HG03571 (cell line): Measurements from ENCODE around the gene SPTY2D1.

ENCODE experiments used
- ATAC-seq: cut with Tn5 transposase; IDR thresholded peaks from one replicate; pipeline ENCODE4 v1.9.1; 2021; ENCODE audit not compliant: unreplicated experiment

SPTY2D1 gene

GRCh38 chr11:18566406-18566805 is 67.7 kb downstream of the SPTY2D1 start:
- ATAC-seq: no peak

- no peak for ATAC-seq
Measured at GRCh38 chr11:18564149-18564548, 70.0 kb downstream of the SPTY2D1 start.

GRCh38 chr11:18563090-18563730 is 70.9 kb downstream of the SPTY2D1 start:
- ATAC-seq: no peak
